Measurements from ENCODE around the gene ALKBH7.
A peak's percentile ranks its signal among the peaks of the same experiment; 100 is the strongest.
"Not testable (repeated sequence)": the region's sequence is repeated elsewhere in the genome, so short reads cannot be mapped to it uniquely, and the experiment has no call there.

ALKBH7 gene

GRCh38 chr19:6373096-6373812, 660 bp downstream of the ALKBH7 start:
- DNase-seq, result peak; percentile 97

- DNase-seq, result no peak
Observed at GRCh38 chr19:6373813-6374108, 1.2 kb downstream of the ALKBH7 start.

- DNase-seq, result no peak
Observed at GRCh38 chr19:6374161-6374709, 1.6 kb downstream of the ALKBH7 start.

- no peak for DNase-seq
Observed at GRCh38 chr19:6374711-6375410, 2.3 kb downstream of the ALKBH7 start.

- DNase-seq, result no peak
Observed at GRCh38 chr19:6375411-6376010, 2.9 kb downstream of the ALKBH7 start, which contains the start of gene PSPN. Gene PSPN, minus strand, starts transcription at chr19:6375933. Its CDS starts 84 bp downstream, at chr19:6375849.

GRCh38 chr19:6376512-6377190, 4.1 kb downstream of the ALKBH7 start:
- DNase-seq, result no peak

- no peak for DNase-seq
Observed at GRCh38 chr19:6378041-6378440, 5.4 kb downstream of the ALKBH7 start.

GRCh38 chr19:6378486-6378885, 5.9 kb downstream of the ALKBH7 start:
- no peak for DNase-seq

GRCh38 chr19:6379744-6380143, 7.2 kb downstream of the ALKBH7 start:
- no peak for DNase-seq

GRCh38 chr19:6381030-6381750, 8.6 kb downstream of the ALKBH7 start:
- DNase-seq, result no peak

GRCh38 chr19:6383188-6383587, 10.6 kb downstream of the ALKBH7 start:
- no peak for DNase-seq

- DNase-seq, result no peak
Observed at GRCh38 chr19:6384381-6384780, 11.8 kb downstream of the ALKBH7 start.

GRCh38 chr19:6387372-6387771, 14.8 kb downstream of the ALKBH7 start:
- no peak for DNase-seq

- no peak for DNase-seq
Observed at GRCh38 chr19:6392221-6393073, 19.9 kb downstream of the ALKBH7 start.

GRCh38 chr19:6393074-6393982, 20.7 kb downstream of the ALKBH7 start, which contains the start of gene GTF2F1:
Gene GTF2F1, minus strand, starts transcription at chr19:6393164. Its CDS starts 169 bp downstream, at chr19:6392995.
- DNase-seq, result peak; percentile 94

GRCh38 chr19:6393983-6394412, 21.4 kb downstream of the ALKBH7 start:
- no peak for DNase-seq

- DNase-seq, result no peak
Observed at GRCh38 chr19:6394831-6395230, 22.2 kb downstream of the ALKBH7 start.

GRCh38 chr19:6396305-6396704, 23.7 kb downstream of the ALKBH7 start:
- no peak for DNase-seq

GRCh38 chr19:6400062-6400944, 27.7 kb downstream of the ALKBH7 start:
- not testable (repeated sequence) for DNase-seq
